ENCODE results near the gene NDUFB4. TPM values are rescaled to one million over a fixed set of nuclear protein-coding genes. Genes with fewer than 3 reads are reported as not detected.

Gene NDUFB4
- total RNA-seq, 1 experiment from 2014 or later: 174 TPM

GRCh38 chr3:120646771-120647432, 50.8 kb downstream of the NDUFB4 start (continued):
- TF ChIP-seq, protein P1, sequence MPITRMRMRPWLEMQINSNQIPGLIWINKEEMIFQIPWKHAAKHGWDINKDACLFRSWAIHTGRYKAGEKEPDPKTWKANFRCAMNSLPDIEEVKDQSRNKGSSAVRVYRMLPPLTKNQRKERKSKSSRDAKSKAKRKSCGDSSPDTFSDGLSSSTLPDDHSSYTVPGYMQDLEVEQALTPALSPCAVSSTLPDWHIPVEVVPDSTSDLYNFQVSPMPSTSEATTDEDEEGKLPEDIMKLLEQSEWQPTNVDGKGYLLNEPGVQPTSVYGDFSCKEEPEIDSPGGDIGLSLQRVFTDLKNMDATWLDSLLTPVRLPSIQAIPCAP (CRISPR knock-in tag; IDR thresholded peaks at IDR 0.05): no peak
- no peak for TF ChIP-seq ZMAT4 (CRISPR knock-in tag; IDR thresholded peaks at IDR 0.05)
- TF ChIP-seq ZBTB21 (CRISPR knock-in tag; IDR thresholded peaks at IDR 0.05; ENCODE audit: borderline replicate concordance): no peak

GRCh38 chr3:120648290-120648689, 52.2 kb downstream of the NDUFB4 start:
- TF ChIP-seq KAT7 (CRISPR knock-in tag; IDR thresholded peaks at IDR 0.05; ENCODE audit: borderline replicate concordance): no peak
- no peak for TF ChIP-seq ATF3 (CRISPR knock-in tag; conservative IDR thresholded peaks at IDR 0.05)
- TF ChIP-seq, protein P2, sequence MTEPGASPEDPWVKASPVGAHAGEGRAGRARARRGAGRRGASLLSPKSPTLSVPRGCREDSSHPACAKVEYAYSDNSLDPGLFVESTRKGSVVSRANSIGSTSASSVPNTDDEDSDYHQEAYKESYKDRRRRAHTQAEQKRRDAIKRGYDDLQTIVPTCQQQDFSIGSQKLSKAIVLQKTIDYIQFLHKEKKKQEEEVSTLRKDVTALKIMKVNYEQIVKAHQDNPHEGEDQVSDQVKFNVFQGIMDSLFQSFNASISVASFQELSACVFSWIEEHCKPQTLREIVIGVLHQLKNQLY (CRISPR knock-in tag; IDR thresholded peaks at IDR 0.05): no peak
- no peak for TF ChIP-seq E2F5 (CRISPR knock-in tag; IDR thresholded peaks at IDR 0.05)
- no peak for TF ChIP-seq RELA (CRISPR knock-in tag; IDR thresholded peaks at IDR 0.05; ENCODE audit: borderline replicate concordance)
- TF ChIP-seq, protein P3, sequence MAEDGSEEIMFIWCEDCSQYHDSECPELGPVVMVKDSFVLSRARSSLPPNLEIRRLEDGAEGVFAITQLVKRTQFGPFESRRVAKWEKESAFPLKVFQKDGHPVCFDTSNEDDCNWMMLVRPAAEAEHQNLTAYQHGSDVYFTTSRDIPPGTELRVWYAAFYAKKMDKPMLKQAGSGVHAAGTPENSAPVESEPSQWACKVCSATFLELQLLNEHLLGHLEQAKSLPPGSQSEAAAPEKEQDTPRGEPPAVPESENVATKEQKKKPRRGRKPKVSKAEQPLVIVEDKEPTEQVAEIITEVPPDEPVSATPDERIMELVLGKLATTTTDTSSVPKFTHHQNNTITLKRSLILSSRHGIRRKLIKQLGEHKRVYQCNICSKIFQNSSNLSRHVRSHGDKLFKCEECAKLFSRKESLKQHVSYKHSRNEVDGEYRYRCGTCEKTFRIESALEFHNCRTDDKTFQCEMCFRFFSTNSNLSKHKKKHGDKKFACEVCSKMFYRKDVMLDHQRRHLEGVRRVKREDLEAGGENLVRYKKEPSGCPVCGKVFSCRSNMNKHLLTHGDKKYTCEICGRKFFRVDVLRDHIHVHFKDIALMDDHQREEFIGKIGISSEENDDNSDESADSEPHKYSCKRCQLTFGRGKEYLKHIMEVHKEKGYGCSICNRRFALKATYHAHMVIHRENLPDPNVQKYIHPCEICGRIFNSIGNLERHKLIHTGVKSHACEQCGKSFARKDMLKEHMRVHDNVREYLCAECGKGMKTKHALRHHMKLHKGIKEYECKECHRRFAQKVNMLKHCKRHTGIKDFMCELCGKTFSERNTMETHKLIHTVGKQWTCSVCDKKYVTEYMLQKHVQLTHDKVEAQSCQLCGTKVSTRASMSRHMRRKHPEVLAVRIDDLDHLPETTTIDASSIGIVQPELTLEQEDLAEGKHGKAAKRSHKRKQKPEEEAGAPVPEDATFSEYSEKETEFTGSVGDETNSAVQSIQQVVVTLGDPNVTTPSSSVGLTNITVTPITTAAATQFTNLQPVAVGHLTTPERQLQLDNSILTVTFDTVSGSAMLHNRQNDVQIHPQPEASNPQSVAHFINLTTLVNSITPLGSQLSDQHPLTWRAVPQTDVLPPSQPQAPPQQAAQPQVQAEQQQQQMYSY (CRISPR knock-in tag; IDR thresholded peaks at IDR 0.05): no peak
- TF ChIP-seq ZBTB43 (CRISPR knock-in tag; IDR thresholded peaks at IDR 0.05): no peak
- TF ChIP-seq, protein P4, sequence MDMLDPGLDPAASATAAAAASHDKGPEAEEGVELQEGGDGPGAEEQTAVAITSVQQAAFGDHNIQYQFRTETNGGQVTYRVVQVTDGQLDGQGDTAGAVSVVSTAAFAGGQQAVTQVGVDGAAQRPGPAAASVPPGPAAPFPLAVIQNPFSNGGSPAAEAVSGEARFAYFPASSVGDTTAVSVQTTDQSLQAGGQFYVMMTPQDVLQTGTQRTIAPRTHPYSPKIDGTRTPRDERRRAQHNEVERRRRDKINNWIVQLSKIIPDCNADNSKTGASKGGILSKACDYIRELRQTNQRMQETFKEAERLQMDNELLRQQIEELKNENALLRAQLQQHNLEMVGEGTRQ (CRISPR knock-in tag; IDR thresholded peaks at IDR 0.05): no peak
- no peak for TF ChIP-seq ELF4 (CRISPR knock-in tag; IDR thresholded peaks at IDR 0.05; ENCODE audit: low read depth)
- TF ChIP-seq ZNF317 (CRISPR knock-in tag; IDR thresholded peaks at IDR 0.05; ENCODE audit: borderline replicate concordance, low read depth): no peak
- TF ChIP-seq HMGA2 (CRISPR knock-in tag; IDR thresholded peaks at IDR 0.05): no peak
- TF ChIP-seq, protein P5, sequence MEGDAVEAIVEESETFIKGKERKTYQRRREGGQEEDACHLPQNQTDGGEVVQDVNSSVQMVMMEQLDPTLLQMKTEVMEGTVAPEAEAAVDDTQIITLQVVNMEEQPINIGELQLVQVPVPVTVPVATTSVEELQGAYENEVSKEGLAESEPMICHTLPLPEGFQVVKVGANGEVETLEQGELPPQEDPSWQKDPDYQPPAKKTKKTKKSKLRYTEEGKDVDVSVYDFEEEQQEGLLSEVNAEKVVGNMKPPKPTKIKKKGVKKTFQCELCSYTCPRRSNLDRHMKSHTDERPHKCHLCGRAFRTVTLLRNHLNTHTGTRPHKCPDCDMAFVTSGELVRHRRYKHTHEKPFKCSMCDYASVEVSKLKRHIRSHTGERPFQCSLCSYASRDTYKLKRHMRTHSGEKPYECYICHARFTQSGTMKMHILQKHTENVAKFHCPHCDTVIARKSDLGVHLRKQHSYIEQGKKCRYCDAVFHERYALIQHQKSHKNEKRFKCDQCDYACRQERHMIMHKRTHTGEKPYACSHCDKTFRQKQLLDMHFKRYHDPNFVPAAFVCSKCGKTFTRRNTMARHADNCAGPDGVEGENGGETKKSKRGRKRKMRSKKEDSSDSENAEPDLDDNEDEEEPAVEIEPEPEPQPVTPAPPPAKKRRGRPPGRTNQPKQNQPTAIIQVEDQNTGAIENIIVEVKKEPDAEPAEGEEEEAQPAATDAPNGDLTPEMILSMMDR (IDR thresholded peaks at IDR 0.05): no peak
- no peak for TF ChIP-seq ETV6 (CRISPR knock-in tag; IDR thresholded peaks at IDR 0.05)
- TF ChIP-seq FOXP1 (CRISPR knock-in tag; IDR thresholded peaks at IDR 0.05; ENCODE audit: borderline replicate concordance): no peak
- Mint-ChIP-seq H3K27ac (no peak overlapping the region), H3K36me3 (no peaks in the 10 kb centered on the region), H3K4me1 (peaks cover 8% of the 10 kb centered on the region), H3K9me3 (no peaks in the 10 kb centered on the region), H3K27me3 (ENCODE audit: low read depth) (no peaks in the 10 kb centered on the region), H3K4me3 (no peak overlapping the region)
- ChIA-PET CTCF (no interaction called here), POLR2A (interaction anchor here (0.6 kb wide), 1 partner anchor 905 kb away, joined by 4 read pairs; no protein-coding TSS in a partner anchor)
- DNase-seq (ENCODE audit: low spot score) (no peak), ATAC-seq (no peak)
